HG03175 (cell line): ENCODE measurements around the gene ANKRD65.
"Not testable (repeated sequence)": the region's sequence is repeated elsewhere in the genome, so short reads cannot be mapped to it uniquely, and the experiment has no call there.

Experiments
- ATAC-seq: cut with Tn5 transposase; IDR thresholded peaks from one replicate; pipeline ENCODE4 v1.9.1; 2021; ENCODE audit warnings: mild to moderate bottlenecking, moderate library complexity; ENCODE audit not compliant: unreplicated experiment

ANKRD65 gene

GRCh38 chr1:1421147-1421906, at the start of gene ANKRD65:
Gene ANKRD65, minus strand, starts transcription at chr1:1421276. Its CDS starts 271 bp downstream, at chr1:1421005.
- ATAC-seq = no peak

DNA sequence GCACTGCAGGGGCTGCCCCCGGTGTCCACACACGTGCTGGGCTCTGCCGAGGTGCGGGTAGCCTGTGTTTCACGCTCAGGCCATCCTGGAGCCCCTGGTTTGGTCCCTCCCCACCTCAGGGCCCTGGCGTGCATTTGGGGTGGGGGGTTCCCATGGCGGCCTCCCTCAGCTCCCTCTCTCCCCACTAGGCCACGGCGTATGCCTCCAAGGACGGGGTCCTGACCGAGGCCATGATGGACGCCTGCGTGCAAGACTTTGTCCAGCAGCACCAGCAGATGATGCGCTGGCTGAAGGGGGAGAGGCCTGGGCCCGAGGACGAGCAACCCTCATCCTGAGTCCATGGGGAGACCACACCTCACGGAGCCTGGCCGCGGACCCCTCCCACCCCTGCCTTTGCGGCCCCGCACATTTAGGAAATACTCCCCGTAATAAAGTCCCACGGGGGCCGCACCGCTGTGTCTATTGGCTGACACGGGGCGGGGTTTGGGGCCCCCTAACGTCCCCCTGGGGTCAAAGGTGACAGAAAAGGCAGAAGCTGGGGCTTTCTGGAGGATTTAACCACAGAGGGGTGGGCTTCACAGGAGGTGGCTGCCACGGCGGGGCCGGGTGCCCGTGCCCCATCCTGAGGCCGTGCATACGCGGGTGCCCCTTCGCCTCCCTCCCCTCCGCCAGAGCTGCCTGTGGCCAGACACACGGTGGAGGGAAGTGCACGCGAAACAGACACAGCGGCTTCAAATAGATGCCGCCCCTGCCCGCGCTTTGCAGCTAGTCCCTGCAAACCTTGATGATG, 47.3 kb upstream of the ANKRD65 start:
- ATAC-seq = not testable (repeated sequence)

DNA sequence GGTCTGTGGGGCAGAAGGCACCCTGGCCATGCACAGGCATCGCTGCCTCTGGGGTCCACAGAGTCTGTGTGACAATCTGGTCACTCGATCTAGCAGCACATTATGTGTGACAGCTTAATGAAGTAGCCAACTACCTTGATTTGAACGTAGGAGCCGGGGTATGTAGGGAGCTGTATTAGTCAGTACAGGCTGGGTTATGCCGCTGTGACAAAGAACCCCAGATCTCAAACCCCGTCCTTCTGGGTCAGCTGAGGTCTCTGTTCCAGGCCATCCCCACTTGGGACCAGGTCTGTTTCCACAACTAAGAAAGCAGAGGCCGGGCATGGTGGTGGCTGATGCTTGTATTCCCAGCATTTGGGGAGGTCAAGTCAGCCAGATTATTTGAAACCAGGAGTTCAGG, 42.2 kb upstream of the ANKRD65 start:
- ATAC-seq = no peak

GRCh38 chr1:1462318-1462966, 41.4 kb upstream of the ANKRD65 start:
- peak; percentile 55 for ATAC-seq

- no peak for ATAC-seq
Measured at GRCh38 chr1:1461721-1462317, 40.7 kb upstream of the ANKRD65 start.

DNA sequence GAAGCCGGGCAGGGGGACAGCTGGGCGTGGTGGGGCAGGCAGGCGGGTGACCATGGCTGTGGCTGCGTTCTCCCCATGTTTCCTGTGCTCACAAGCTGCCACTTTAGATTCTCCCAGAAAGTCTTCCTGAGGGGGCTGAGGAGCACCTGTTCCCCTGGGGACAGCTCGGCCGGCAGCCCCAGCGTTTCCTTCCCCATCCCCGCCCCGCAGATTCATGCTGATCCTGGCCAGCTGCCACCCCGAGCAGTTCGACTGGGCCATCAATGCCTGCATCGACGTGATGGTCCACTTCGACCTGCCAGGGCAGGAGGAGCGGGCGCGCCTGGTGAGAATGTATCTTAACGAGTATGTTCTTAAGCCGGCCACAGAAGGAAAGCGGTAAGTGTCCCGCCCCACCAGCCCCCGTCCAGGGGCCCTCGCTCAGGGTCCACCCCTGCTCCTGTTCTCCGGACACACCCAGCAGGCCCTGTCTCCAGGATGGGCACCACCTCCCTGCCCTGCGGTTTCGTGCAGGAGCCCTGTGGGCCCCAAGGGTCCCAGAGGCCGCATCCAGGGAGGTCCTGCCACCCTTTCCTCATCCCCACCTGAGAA, 39.6 kb upstream of the ANKRD65 start:
- ATAC-seq = no peak

DNA sequence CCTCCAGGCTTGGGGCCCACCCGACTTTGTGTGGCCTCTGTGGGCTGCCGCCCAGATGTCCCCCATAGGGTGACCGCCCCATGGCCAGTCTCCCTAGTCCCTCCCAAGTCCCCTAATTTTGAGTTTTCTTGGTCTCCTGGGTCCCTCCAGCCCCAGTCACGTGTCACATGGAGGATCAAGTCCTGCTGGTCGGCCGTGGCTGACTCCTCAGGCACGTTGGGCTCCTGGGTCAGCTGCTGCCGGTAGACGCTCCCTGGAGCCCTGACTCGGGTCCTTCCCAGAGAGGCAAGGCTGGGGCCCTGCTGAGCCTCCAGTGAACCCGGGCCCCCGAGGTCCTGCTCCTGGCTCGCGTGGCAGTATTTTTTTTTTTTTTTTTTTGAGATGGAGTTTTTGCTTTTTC, 38.6 kb upstream of the ANKRD65 start:
- ATAC-seq = not testable (repeated sequence)

DNA sequence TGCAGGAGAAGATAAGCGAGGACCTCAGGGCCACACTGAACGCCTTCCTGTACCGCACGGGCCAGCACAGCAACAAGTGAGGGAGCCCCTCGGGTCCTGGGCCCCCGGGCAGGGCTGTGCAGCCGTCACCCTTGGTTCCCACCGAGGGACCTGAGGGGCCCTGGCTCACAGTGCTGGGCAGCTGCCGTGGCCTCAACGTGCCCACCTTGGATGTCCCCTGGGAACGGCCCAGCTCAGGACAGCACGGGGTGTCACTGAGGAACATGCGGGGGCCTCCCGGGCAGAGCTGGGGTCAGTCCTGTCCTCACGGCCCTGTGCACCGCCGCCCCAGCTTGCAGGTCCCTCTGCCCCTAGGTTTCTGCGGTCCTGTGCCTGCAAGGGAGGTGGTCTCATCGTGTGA, 38.1 kb upstream of the ANKRD65 start:
- ATAC-seq = not testable (repeated sequence)

DNA sequence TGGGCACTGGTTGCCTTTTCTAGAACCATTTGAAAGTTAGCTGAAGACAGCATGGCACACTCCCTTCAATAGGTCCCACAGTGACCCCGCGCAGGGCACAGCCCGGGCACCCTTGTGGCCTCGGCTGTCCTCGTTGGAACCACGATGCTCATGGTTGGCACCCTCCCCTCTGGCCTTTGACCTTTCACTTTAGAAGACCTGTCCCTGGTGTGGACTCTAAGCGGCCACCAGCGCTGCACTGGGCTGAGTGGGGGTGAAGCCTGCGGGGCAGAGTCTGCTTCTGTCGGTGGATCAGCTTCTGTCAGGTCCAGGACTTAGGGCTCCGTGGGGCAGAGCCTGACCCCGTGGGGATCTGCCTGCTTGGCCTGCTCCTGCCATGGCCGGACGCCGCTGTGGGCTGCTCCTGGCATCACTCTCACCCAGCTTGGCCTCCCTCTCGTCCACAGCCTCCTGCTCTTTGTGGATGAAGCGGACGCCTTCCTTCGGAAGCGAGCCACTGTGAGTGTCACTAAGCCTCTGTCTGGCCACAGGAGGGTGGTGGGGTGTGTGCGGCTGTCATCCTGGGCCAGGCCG, 35.7 kb upstream of the ANKRD65 start:
- not testable (repeated sequence) for ATAC-seq

DNA sequence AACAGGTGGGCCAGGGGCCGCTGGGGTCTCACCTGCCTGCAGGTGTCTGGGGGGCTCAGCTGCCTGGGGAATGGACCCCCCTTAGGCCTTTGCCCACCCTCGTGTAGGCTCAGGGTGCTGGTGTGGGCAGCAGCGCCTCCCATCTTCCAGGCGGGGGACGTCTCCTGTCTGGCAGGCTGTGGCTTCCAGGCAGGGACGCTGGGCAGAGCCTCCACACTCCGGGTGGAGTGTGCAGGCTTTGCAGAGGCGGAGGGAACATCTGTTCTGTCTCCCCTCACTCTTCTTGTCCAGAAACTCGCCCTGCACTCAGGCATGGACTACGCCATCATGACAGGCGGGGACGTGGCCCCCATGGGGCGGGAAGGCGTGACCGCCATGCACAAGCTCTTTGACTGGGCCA, 34.9 kb upstream of the ANKRD65 start:
- not testable (repeated sequence) for ATAC-seq

DNA sequence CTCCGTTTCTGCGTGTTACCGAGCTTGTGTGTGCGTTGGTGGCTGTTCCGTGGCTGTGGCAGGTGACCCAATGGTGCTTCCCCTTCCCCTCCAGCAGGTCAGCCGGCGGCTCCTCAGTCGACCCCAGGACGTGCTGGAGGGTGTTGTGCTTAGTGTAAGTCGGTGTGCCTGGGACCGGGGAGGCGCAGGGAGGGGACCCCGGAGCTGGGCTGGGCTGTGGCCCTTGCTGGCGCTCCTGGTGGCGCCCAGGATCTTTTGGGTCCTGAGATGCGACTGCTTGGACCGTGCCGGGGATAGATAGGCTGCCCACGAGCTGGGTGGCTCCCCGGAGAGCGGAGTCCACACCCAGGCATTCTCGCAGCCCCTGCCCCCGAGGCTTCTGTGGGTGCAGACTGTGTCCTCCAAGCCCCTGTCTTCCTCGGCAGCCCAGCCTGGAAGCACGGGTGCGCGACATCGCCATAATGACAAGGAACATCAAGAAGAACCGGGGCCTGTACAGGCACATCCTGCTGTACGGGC, 34.3 kb upstream of the ANKRD65 start:
- ATAC-seq = no peak

- ATAC-seq = not testable (repeated sequence)
Measured at GRCh38 chr1:1454286-1455056, 33.4 kb upstream of the ANKRD65 start.

GRCh38 chr1:1452882-1453281, 31.8 kb upstream of the ANKRD65 start:
- no peak for ATAC-seq

GRCh38 chr1:1452365-1452739, 31.3 kb upstream of the ANKRD65 start:
- not testable (repeated sequence) for ATAC-seq

GRCh38 chr1:1451696-1452364, 30.8 kb upstream of the ANKRD65 start:
- no peak for ATAC-seq

GRCh38 chr1:1450616-1451015, 29.5 kb upstream of the ANKRD65 start:
- not testable (repeated sequence) for ATAC-seq

GRCh38 chr1:1449099-1449739, 28.1 kb upstream of the ANKRD65 start, which contains the start of gene ATAD3C:
Gene ATAD3C, plus strand, starts transcription at chr1:1449689. Its CDS starts 995 bp downstream, at chr1:1450684.
- no peak for ATAC-seq

DNA sequence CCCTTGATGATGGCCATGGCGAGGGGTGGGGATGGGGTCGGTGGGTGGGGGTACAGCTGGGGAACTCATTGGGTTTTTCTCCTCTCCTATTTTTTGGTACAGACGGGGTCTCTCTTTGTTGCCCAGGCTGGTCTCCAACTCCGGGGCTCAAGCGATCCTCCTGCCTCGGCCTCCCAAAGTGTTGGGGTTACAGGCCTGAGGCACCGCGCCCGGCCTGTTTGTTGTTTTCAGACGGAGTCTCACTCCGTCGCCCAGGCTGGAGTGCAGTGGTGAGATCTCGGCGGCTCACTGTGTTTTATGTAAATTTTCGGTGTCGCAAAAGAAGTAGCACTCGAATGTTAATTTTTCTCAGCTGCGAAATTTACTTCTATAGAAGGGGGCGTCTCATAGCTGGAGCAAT, 25.6 kb upstream of the ANKRD65 start:
- ATAC-seq = not testable (repeated sequence)
